ENCODE measurements around the gene RHBDL3.

The RHBDL3 gene

GRCh38 chr17:32266389-32267301, 1.0 kb downstream of the RHBDL3 start:
- no peak for DNase-seq (ENCODE audit: low read depth)

- peak; percentile 37 for DNase-seq (ENCODE audit: low read depth)
Measured at GRCh38 chr17:32267690-32268205, 2.1 kb downstream of the RHBDL3 start.

GRCh38 chr17:32268734-32269288, 3.2 kb downstream of the RHBDL3 start:
- DNase-seq (ENCODE audit: low read depth) = no peak

GRCh38 chr17:32269377-32269776, 3.7 kb downstream of the RHBDL3 start:
- no peak for DNase-seq (ENCODE audit: low read depth)

- no peak for DNase-seq (ENCODE audit: low read depth)
Measured at GRCh38 chr17:32271844-32272243, 6.2 kb downstream of the RHBDL3 start.

- DNase-seq (ENCODE audit: low read depth) = no peak
Measured at GRCh38 chr17:32274101-32274500, 8.5 kb downstream of the RHBDL3 start.

GRCh38 chr17:32274643-32275042, 9.0 kb downstream of the RHBDL3 start:
- no peak for DNase-seq (ENCODE audit: low read depth)

GRCh38 chr17:32275060-32276042, 9.7 kb downstream of the RHBDL3 start:
- peak; percentile 95 for DNase-seq (ENCODE audit: low read depth)

- no peak for DNase-seq (ENCODE audit: low read depth)
Measured at GRCh38 chr17:32276171-32276601, 10.6 kb downstream of the RHBDL3 start.

- DNase-seq (ENCODE audit: low read depth) = peak; percentile 50
Measured at GRCh38 chr17:32277284-32277683, 11.7 kb downstream of the RHBDL3 start.

- DNase-seq (ENCODE audit: low read depth) = no peak
Measured at GRCh38 chr17:32278815-32279214, 13.2 kb downstream of the RHBDL3 start.

GRCh38 chr17:32279891-32280716, 14.5 kb downstream of the RHBDL3 start:
- DNase-seq (ENCODE audit: low read depth) = no peak

- DNase-seq (ENCODE audit: low read depth) = no peak
Measured at GRCh38 chr17:32281011-32281451, 15.4 kb downstream of the RHBDL3 start.

GRCh38 chr17:32283745-32284201, 18.1 kb downstream of the RHBDL3 start:
- DNase-seq (ENCODE audit: low read depth) = peak; percentile 60

GRCh38 chr17:32285306-32285705, 19.7 kb downstream of the RHBDL3 start:
- no peak for DNase-seq (ENCODE audit: low read depth)

GRCh38 chr17:32285746-32286517, 20.3 kb downstream of the RHBDL3 start:
- DNase-seq (ENCODE audit: low read depth) = no peak

- no peak for DNase-seq (ENCODE audit: low read depth)
Measured at GRCh38 chr17:32286518-32286900, 20.9 kb downstream of the RHBDL3 start.

- no peak for DNase-seq (ENCODE audit: low read depth)
Measured at GRCh38 chr17:32287804-32288511, 22.3 kb downstream of the RHBDL3 start.

GRCh38 chr17:32288615-32289014, 23.0 kb downstream of the RHBDL3 start:
- DNase-seq (ENCODE audit: low read depth) = no peak
